GM23338 (cell line): ENCODE results near the gene AQP6.

Source experiments
- EZH2 ChIP-seq: fragments of 200-600 bp; sonication (generic); IDR thresholded peaks from one replicate; pipeline ENCODE4 v1.8.0; 2017; ENCODE audit warnings: antibody characterized with exemption, mild to moderate bottlenecking, low read depth; ENCODE audit not compliant: unreplicated experiment
- EZH2phosphoT487 ChIP-seq: fragments of 200-600 bp; sonication (generic); IDR thresholded peaks from one replicate; pipeline ENCODE4 v1.8.1; 2018; ENCODE audit warnings: antibody characterized with exemption; ENCODE audit not compliant: unreplicated experiment
- TF ChIP-seq, protein P1 (sequence below), 2 experiments: fragments of 200-600 bp in 1 of 2; sonication (generic) in 1 of 2; conservative IDR thresholded peaks; 2 replicates each; pipeline versions ENCODE4 v1.5.1 to v1.6.1; 2016 to 2017; ENCODE audit warnings: antibody characterized with exemption in 2 of 2, low read depth in 2 of 2, mild to moderate bottlenecking in 2 of 2, moderate library complexity in 1 of 2
- TF ChIP-seq, protein P2 (sequence below): IDR thresholded peaks from one replicate; pipeline ENCODE4 v1.6.1; 2018; ENCODE audit warnings: antibody characterized with exemption; ENCODE audit not compliant: unreplicated experiment

DNA sequence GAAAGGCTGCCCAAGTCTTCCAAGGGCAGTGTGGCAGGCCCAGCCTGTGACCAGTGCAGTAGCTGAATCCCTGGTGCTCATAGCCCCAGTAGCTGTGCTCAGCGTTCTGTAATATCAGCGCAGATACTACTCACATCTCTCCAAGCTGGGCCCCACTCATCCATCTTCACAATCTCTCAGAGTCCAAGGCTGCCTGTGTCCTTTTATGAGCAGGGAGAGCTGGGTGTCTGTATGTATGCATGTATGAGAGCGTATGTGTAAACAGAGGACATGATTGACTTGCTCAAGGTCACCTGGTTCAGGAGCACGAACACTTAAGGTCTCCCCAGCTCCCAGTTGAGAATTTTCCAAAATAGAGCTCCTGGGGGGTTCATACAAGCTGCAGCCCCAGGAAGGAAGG, 5.4 kb downstream of the AQP6 start:
- TF ChIP-seq, protein P1, sequence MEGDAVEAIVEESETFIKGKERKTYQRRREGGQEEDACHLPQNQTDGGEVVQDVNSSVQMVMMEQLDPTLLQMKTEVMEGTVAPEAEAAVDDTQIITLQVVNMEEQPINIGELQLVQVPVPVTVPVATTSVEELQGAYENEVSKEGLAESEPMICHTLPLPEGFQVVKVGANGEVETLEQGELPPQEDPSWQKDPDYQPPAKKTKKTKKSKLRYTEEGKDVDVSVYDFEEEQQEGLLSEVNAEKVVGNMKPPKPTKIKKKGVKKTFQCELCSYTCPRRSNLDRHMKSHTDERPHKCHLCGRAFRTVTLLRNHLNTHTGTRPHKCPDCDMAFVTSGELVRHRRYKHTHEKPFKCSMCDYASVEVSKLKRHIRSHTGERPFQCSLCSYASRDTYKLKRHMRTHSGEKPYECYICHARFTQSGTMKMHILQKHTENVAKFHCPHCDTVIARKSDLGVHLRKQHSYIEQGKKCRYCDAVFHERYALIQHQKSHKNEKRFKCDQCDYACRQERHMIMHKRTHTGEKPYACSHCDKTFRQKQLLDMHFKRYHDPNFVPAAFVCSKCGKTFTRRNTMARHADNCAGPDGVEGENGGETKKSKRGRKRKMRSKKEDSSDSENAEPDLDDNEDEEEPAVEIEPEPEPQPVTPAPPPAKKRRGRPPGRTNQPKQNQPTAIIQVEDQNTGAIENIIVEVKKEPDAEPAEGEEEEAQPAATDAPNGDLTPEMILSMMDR (conservative IDR thresholded peaks at IDR 0.05; ENCODE audit: low read depth in 2 of 2): no peak
- TF ChIP-seq EZH2phosphoT487: no peak
- TF ChIP-seq EZH2: no peak
- TF ChIP-seq, protein P2, sequence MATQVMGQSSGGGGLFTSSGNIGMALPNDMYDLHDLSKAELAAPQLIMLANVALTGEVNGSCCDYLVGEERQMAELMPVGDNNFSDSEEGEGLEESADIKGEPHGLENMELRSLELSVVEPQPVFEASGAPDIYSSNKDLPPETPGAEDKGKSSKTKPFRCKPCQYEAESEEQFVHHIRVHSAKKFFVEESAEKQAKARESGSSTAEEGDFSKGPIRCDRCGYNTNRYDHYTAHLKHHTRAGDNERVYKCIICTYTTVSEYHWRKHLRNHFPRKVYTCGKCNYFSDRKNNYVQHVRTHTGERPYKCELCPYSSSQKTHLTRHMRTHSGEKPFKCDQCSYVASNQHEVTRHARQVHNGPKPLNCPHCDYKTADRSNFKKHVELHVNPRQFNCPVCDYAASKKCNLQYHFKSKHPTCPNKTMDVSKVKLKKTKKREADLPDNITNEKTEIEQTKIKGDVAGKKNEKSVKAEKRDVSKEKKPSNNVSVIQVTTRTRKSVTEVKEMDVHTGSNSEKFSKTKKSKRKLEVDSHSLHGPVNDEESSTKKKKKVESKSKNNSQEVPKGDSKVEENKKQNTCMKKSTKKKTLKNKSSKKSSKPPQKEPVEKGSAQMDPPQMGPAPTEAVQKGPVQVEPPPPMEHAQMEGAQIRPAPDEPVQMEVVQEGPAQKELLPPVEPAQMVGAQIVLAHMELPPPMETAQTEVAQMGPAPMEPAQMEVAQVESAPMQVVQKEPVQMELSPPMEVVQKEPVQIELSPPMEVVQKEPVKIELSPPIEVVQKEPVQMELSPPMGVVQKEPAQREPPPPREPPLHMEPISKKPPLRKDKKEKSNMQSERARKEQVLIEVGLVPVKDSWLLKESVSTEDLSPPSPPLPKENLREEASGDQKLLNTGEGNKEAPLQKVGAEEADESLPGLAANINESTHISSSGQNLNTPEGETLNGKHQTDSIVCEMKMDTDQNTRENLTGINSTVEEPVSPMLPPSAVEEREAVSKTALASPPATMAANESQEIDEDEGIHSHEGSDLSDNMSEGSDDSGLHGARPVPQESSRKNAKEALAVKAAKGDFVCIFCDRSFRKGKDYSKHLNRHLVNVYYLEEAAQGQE: no peak
